Mesenchymal stem cell (in vitro differentiated cells and primary cell): Measurements from ENCODE around the gene LST1. TPM values are rescaled to one million over a fixed set of nuclear protein-coding genes. Genes with fewer than 3 reads are reported as not detected.
A peak's percentile ranks its signal among the peaks of the same experiment; 100 is the strongest.

Source experiments
- small RNA-seq: library from polyadenylated mRNA; stranded (forward); fragments of <200 nt; extraction: miRNeasy Mini kit (QIAGEN cat#:217004); gene quantifications from one replicate; pipeline ENCODE3, GENCODE V24; 2013; ENCODE audit warnings: low read depth

The LST1 gene

Small RNAs within 50 kb of the gene (small RNA-seq; reads per million reads assigned to genes)
- gene MIR6832 (not detected), gene SNORA38 (16.7 reads per million, percentile 85 among the genes with 10 or more reads in this experiment), gene SNORD117 (154 reads per million, percentile 93 among the genes with 10 or more reads in this experiment), gene SNORD84 (not detected), gene UQCRHP1 (not detected)
